A549 (cell line): ENCODE measurements around the gene ARMC9. TPM values are rescaled to one million over a fixed set of nuclear protein-coding genes. Genes with fewer than 3 reads are reported as not detected.

Experiments used
- ATAC-seq, 2 experiments: fragments of 200-7000 bp in 1 of 2; fragments of >200 bp in 1 of 2; cut with Nextera tagmentation in 1 of 2; cut with Tn5 transposase in 1 of 2; 3 replicates each; pipeline versions ENCODE4 v1.8.0 to v1.9.1; 2018 to 2020; ENCODE audit warnings: mild to moderate bottlenecking in 1 of 2, moderate library complexity in 1 of 2
- CTCF ChIA-PET: fragments of 300-600 bp; sonication (Branson Sonifier 250); formaldehyde crosslinking; extraction: SDS; loops from one replicate; lab custom pipeline; 2021; ENCODE audit warnings: antibody characterized with exemption, inconsistent platforms; lab: Yijun Ruan, JAX
- POLR2A ChIA-PET: fragments of 350-600 bp; formaldehyde crosslinking; extraction: SDS; loops from one replicate; lab custom pipeline; 2021; ENCODE audit warnings: antibody characterized with exemption, inconsistent platforms; lab: Yijun Ruan, JAX
- DNase-seq, 2 experiments: peaks; one replicate each; pipeline versions ENCODE4 v3.0.0 to v3.0.0-alpha.2; 2011 to 2016; ENCODE audit warnings: low read depth in 1 of 2, low spot score in 1 of 2
- FAIRE-seq: peaks from 2 replicates; lab custom pipeline; 2011; peaks lifted over from hg19 to GRCh38; lab: Jason Lieb, UNC
- H3K27ac ChIP-seq, 2 experiments: fragments of >200 bp; sonication (Bioruptor Twin); formaldehyde crosslinking; 3 replicates each; pipeline ENCODE4 v1.5.1; 2016 to 2017
- H3K4me1 ChIP-seq: fragments of >200 bp; sonication (Bioruptor Twin); formaldehyde crosslinking; 3 replicates; pipeline ENCODE4 v1.6.1; 2016
- H3K4me2 ChIP-seq: fragments of >200 bp; sonication (Bioruptor Twin); formaldehyde crosslinking; 3 replicates; pipeline ENCODE4 v1.6.1; 2016
- H3K4me3 ChIP-seq: fragments of >200 bp; sonication (Bioruptor Twin); formaldehyde crosslinking; 3 replicates; pipeline ENCODE4 v1.5.1; 2016
- H3K9me3 ChIP-seq: fragments of >200 bp; sonication (Bioruptor Twin); formaldehyde crosslinking; 3 replicates; pipeline ENCODE4 v1.6.1; 2016
- BCL3 ChIP-seq: fragments of >200 bp; sonication (Bioruptor Twin); formaldehyde crosslinking; IDR thresholded peaks from 3 replicates; pipeline ENCODE4 v1.6.1; 2016
- BHLHE40 ChIP-seq: IDR thresholded peaks from 2 replicates; pipeline ENCODE4 v1.6.1; 2012; ENCODE audit warnings: low read depth, low read length, inconsistent platforms
- CBX2 ChIP-seq: fragments of 200-600 bp; sonication (generic); IDR thresholded peaks from 2 replicates; pipeline ENCODE4 v1.6.1; 2016; ENCODE audit warnings: low read depth, mild to moderate bottlenecking, borderline replicate concordance
- CEBPB ChIP-seq, 2 experiments: fragments of >200 bp in 1 of 2; sonication (Bioruptor Twin) in 1 of 2; formaldehyde crosslinking in 1 of 2; IDR thresholded peaks; 2 replicates each; pipeline ENCODE4 v1.6.1; 2012 to 2016
- CHD4 ChIP-seq: fragments of 200-600 bp; sonication (generic); IDR thresholded peaks from 2 replicates; pipeline ENCODE4 v1.6.1; 2016; ENCODE audit warnings: antibody characterized with exemption, mild to moderate bottlenecking, borderline replicate concordance
- CTCF ChIP-seq: fragments of >200 bp; sonication (Bioruptor Twin); formaldehyde crosslinking; IDR thresholded peaks from 3 replicates; pipeline ENCODE4 v1.5.1; 2016
- EHF ChIP-seq: fragments of 250-450 bp; sonication (Bioruptor Pico); IDR thresholded peaks from 2 replicates; pipeline ENCODE4 v1.5.0; 2020; ENCODE audit warnings: mild to moderate bottlenecking
- EHMT2 ChIP-seq: fragments of 200-600 bp; sonication (generic); IDR thresholded peaks from 2 replicates; pipeline ENCODE4 v1.6.1; 2016; ENCODE audit warnings: antibody characterized with exemption, low read depth, mild to moderate bottlenecking, moderate library complexity
- FOXS1 ChIP-seq: fragments of 250-450 bp; sonication (Bioruptor Pico); IDR thresholded peaks from 2 replicates; pipeline ENCODE4 v1.5.0; 2020; ENCODE audit warnings: mild to moderate bottlenecking, moderate library complexity
- GATA3 ChIP-seq: IDR thresholded peaks from 2 replicates; pipeline ENCODE4 v1.6.1; 2012; ENCODE audit warnings: borderline replicate concordance
- HDAC2 ChIP-seq: fragments of 200-600 bp; sonication (generic); IDR thresholded peaks from 2 replicates; pipeline ENCODE4 v1.6.1; 2016
- HEYL ChIP-seq: fragments of 250-450 bp; sonication (Bioruptor Pico); IDR thresholded peaks from 2 replicates; pipeline ENCODE4 v1.8.0; 2021; ENCODE audit warnings: mild to moderate bottlenecking, moderate library complexity
- HOXB13 ChIP-seq: fragments of 250-450 bp; sonication (Bioruptor Pico); IDR thresholded peaks from 2 replicates; pipeline ENCODE4 v1.5.0; 2020; ENCODE audit warnings: low read depth, mild to moderate bottlenecking, moderate library complexity
- HOXB5 ChIP-seq: fragments of 250-450 bp; sonication (Bioruptor Pico); IDR thresholded peaks from 2 replicates; pipeline ENCODE4 v1.5.0; 2020; ENCODE audit warnings: mild to moderate bottlenecking, moderate library complexity
- JUNB ChIP-seq: fragments of >200 bp; sonication (Bioruptor Twin); formaldehyde crosslinking; IDR thresholded peaks from 2 replicates; pipeline ENCODE4 v1.6.1; 2016
- KDM1A ChIP-seq: fragments of 200-600 bp; sonication (generic); IDR thresholded peaks from 2 replicates; pipeline ENCODE4 v1.6.1; 2016; ENCODE audit warnings: low read depth, mild to moderate bottlenecking
- MAFK ChIP-seq: fragments of 450-650 bp; IDR thresholded peaks from 2 replicates; pipeline ENCODE4 v1.6.1; 2014; ENCODE audit not compliant: partially characterized antibody
- MAZ ChIP-seq: fragments of 150-350 bp; IDR thresholded peaks from 2 replicates; pipeline ENCODE4 v1.6.1; 2014; ENCODE audit warnings: antibody characterized with exemption, low read depth, low read length, borderline replicate concordance
- MYC ChIP-seq: IDR thresholded peaks from 2 replicates; pipeline ENCODE4 v1.6.1; 2012; ENCODE audit warnings: mild to moderate bottlenecking, inconsistent platforms, low read length, improper control_type of control experiment, borderline replicate concordance
- NR3C1 ChIP-seq: fragments of >200 bp; sonication (Bioruptor Twin); formaldehyde crosslinking; IDR thresholded peaks from 3 replicates; pipeline ENCODE4 v1.6.1; 2017
- PBX3 ChIP-seq: IDR thresholded peaks from 2 replicates; pipeline ENCODE4 v1.6.1; 2012
- PHF8 ChIP-seq: fragments of 200-600 bp; sonication (generic); IDR thresholded peaks from 2 replicates; pipeline ENCODE4 v1.6.1; 2016; ENCODE audit warnings: low read depth, mild to moderate bottlenecking, antibody characterized with exemption, moderate library complexity, borderline replicate concordance
- RARB ChIP-seq: fragments of 250-450 bp; sonication (Bioruptor Pico); IDR thresholded peaks from 2 replicates; pipeline ENCODE4 v1.8.0; 2021; ENCODE audit warnings: mild to moderate bottlenecking, moderate library complexity
- RCOR1 ChIP-seq: fragments of 150-350 bp; IDR thresholded peaks from 2 replicates; pipeline ENCODE4 v1.6.1; 2014; ENCODE audit warnings: antibody characterized with exemption, low read length, low read depth
- SREBF2 ChIP-seq: fragments of 450-650 bp; IDR thresholded peaks from 2 replicates; pipeline ENCODE4 v1.6.1; 2014; ENCODE audit warnings: mild to moderate bottlenecking, moderate library complexity
- TFCP2L1 ChIP-seq: fragments of 250-450 bp; sonication (Bioruptor Pico); IDR thresholded peaks from 2 replicates; pipeline ENCODE4 v1.5.0; 2021; ENCODE audit warnings: mild to moderate bottlenecking
- TP53 ChIP-seq: fragments of 250-450 bp; sonication (Bioruptor Pico); IDR thresholded peaks from 2 replicates; pipeline ENCODE4 v1.5.0; 2021; ENCODE audit warnings: mild to moderate bottlenecking, moderate library complexity
- ZC3H11A ChIP-seq: fragments of 450-650 bp; IDR thresholded peaks from 2 replicates; pipeline ENCODE4 v1.6.1; 2014; ENCODE audit warnings: antibody characterized with exemption, mild to moderate bottlenecking
- ZNF302 ChIP-seq: fragments of 250-450 bp; sonication (Bioruptor Pico); IDR thresholded peaks from 2 replicates; pipeline ENCODE4 v1.9.0; 2021; ENCODE audit warnings: inconsistent platforms, mild to moderate bottlenecking, moderate library complexity
- ZSCAN20 ChIP-seq: fragments of 250-450 bp; sonication (Bioruptor Pico); IDR thresholded peaks from 2 replicates; pipeline ENCODE4 v1.8.0; 2022; ENCODE audit warnings: mild to moderate bottlenecking, moderate library complexity
- WGBS: methylation state at CpG from one replicate; pipeline ENCODE4 v1.1.6; 2017; ENCODE audit errors: missing lambda C conversion rate; 5-methylcytosine and 5-hydroxymethylcytosine counted together
- polyA plus RNA-seq, 4 experiments: library from polyadenylated mRNA; depleted of rRNA in 3 of 4; stranded (reverse); fragments of >200 nt; fragmentation: RNase III in 1 of 4; extraction: RNeasy Plus Mini Kit Qiagen cat#74134 plus additional on column Dnase treatment in 1 of 4; gene quantifications; 2 replicates in 3 of 4; 3 replicates in 1 of 4; pipeline ENCODE4 v1.2.3, GENCODE V29; 2011 to 2017

ARMC9 gene
- polyA plus RNA-seq, 2 of the 4 experiments (the other 2 are of a cell fraction): 12.0 to 14.1 TPM

GRCh38 chr2:231362555-231363184, 164.2 kb downstream of the ARMC9 start:
- POLR2A ChIA-PET: no interaction called here
- peak overlapping the region in 1 of 2 experiments; percentile 68; a peak in 3 of 6 replicates for H3K27ac ChIP-seq
- no peak for DNase-seq
- TF ChIP-seq CHD4: no peak
- no peak for TF ChIP-seq MAFK
- TF ChIP-seq KDM1A: no peak
- no peak for TF ChIP-seq JUNB
- TF ChIP-seq CBX2: no peak
- TF ChIP-seq ZNF302 (CRISPR knock-in tag): no peak
- no peak for TF ChIP-seq PHF8
- TF ChIP-seq HDAC2: no peak
- TF ChIP-seq HEYL (CRISPR knock-in tag): no peak
- TF ChIP-seq TFCP2L1 (CRISPR knock-in tag): no peak
- no peak for TF ChIP-seq PBX3
- no peak for TF ChIP-seq EHF (CRISPR knock-in tag)
- TF ChIP-seq ZC3H11A: no peak
- TF ChIP-seq, all 56 proteins: peak for 0
- WGBS: 89% methylated on average over 9 of the region's 9 CpGs
- H3K4me1 ChIP-seq: peaks cover 18% of the 10 kb centered on the region
- no peak overlapping the region for H3K4me3 ChIP-seq
- ATAC-seq (0 out of 6 replicates have a peak, but pooled peaks of 1 of the 2 experiments have one; percentile 23), FAIRE-seq (no peak)
- no peak overlapping the region for H3K4me2 ChIP-seq
- H3K9me3 ChIP-seq: no peaks in the 10 kb centered on the region
- CTCF ChIA-PET: interaction anchor here (0.8 to 3.7 kb wide), 4 partner anchors 37 to 82 kb away, joined by 3 to 16 read pairs (median 6); no protein-coding TSS in a partner anchor

GRCh38 chr2:231364061-231364460, 165.6 kb downstream of the ARMC9 start:
- ChIA-PET CTCF (interaction anchor here (1.0 to 1.7 kb wide), 6 partner anchors 9 to 137 kb away, joined by 3 to 6 read pairs (median 4); no protein-coding TSS in a partner anchor), POLR2A (no interaction called here)
- Histone ChIP-seq H3K4me3 (no peak overlapping the region), H3K4me1 (peaks cover 18% of the 10 kb centered on the region), H3K9me3 (no peaks in the 10 kb centered on the region), H3K4me2 (no peak overlapping the region), H3K27ac (peak overlapping the region; percentile 85 to 91; a peak in 5 of 6 replicates)
- ATAC-seq (no peak), DNase-seq (no peak), FAIRE-seq (no peak)
- no peak for TF ChIP-seq HOXB13 (CRISPR knock-in tag)
- TF ChIP-seq HDAC2: no peak
- TF ChIP-seq MYC: no peak
- no peak for TF ChIP-seq ZSCAN20 (CRISPR knock-in tag)
- no peak for TF ChIP-seq GATA3
- no peak for TF ChIP-seq RARB (CRISPR knock-in tag)
- TF ChIP-seq CTCF: no peak
- WGBS: 90% methylated on average over 5 of the region's 5 CpGs

GRCh38 chr2:231364961-231365810, 166.8 kb downstream of the ARMC9 start:
- ChIA-PET POLR2A (no interaction called here), CTCF (interaction anchor here (1.0 to 1.9 kb wide), 7 partner anchors 8 to 261 kb away, joined by 3 to 7 read pairs (median 3); no protein-coding TSS in a partner anchor)
- ATAC-seq (peak; percentile 91), DNase-seq (peak; percentile 89 to 90), FAIRE-seq (peak; percentile 70)
- Histone ChIP-seq H3K27ac (peak overlapping the region; percentile 85 to 91), H3K4me2 (peak overlapping the region; percentile 63), H3K9me3 (no peaks in the 10 kb centered on the region), H3K4me3 (no peak overlapping the region), H3K4me1 (peaks cover 22% of the 10 kb centered on the region)
- 5% methylated on average over 21 of the region's 22 CpGs for WGBS
- TF ChIP-seq PHF8 (no peak), BCL3 (no peak), SREBF2 (no peak; the same call in 1 of the 2 replicates), BHLHE40 (peak; percentile 73), EHMT2 (no peak), TP53 (CRISPR knock-in tag) (peak; percentile 97), CEBPB (IDR thresholded peaks at IDR 0.05) (peak in 1 of 2 experiments; percentile 42; a peak in 1 of 4 replicates), FOXS1 (peak; percentile 57; the same call in 1 of the 2 replicates), HOXB5 (CRISPR knock-in tag) (peak; percentile 96), RARB (CRISPR knock-in tag) (0 out of 2 replicates have a peak, but pooled peaks have one; percentile 44), NR3C1 (no peak), RCOR1 (no peak), MAZ (no peak), HDAC2 (no peak), HOXB13 (CRISPR knock-in tag) (peak; percentile 97)
